ENCODE data around the gene GOLPH3L. TPM values are rescaled to one million over a fixed set of nuclear protein-coding genes. Genes with fewer than 3 reads are reported as not detected.

Gene GOLPH3L
- total and polyA plus RNA-seq, 3 experiments from 2014 or later = 18.1 to 23.1 (median 20.0) TPM

DNA sequence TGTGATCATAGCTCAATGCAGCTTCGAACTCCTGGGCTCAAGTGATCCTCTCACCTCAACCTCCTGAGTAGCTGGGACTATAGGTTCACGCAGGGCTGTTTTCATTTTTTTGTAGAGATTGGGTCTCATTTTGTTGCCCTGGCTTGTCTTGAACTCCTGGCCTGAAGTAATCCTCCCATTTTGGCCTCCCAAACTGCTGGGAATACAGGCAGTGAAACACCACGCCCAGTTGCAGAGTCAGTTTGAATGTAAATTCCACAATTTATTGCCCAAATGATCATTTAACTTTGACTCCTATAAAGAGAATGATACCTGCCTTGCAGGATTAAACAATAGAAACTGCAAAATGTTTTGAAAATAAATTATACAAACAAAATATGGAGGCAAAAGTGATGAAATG, 10.7 kb downstream of the GOLPH3L start:
- Mint-ChIP-seq H3K4me1 (peaks cover 26 to 34% (median 29%) of the 10 kb centered on the region in 3 donors), H3K4me3 (no peak overlapping the region), H3K27ac (peak overlapping the region in 2 of 8 donors; percentile 27 to 88), H3K36me3 (peaks cover 0 to 42% (median 8%) of the 10 kb centered on the region in 3 donors), H3K27me3 (no peaks in the 10 kb centered on the region), H3K9me3 (no peaks in the 10 kb centered on the region)
- Histone ChIP-seq H3K4me1 (ENCODE audit: insufficient read depth, low read length) (peaks cover 8% of the 10 kb centered on the region), H3K27me3 (ENCODE audit: insufficient read depth, low read length, poor library complexity, severe bottlenecking) (no peaks in the 10 kb centered on the region), H3K4me3 (ENCODE audit: low read length) (no peak overlapping the region), H3K9me3 (ENCODE audit: low read length) (no peaks in the 10 kb centered on the region), H3K27ac (ENCODE audit: low read depth, low read length) (no peak overlapping the region), H3K36me3 (ENCODE audit: insufficient read depth, low read length) (no peaks in the 10 kb centered on the region)
- POLR2A ChIA-PET = interaction anchor here (0.7 kb wide), 1 partner anchor 47 kb away, joined by 4 read pairs; no protein-coding TSS in a partner anchor
- DNase-seq = no peak
- CTCF ChIA-PET = no interaction called here

DNA sequence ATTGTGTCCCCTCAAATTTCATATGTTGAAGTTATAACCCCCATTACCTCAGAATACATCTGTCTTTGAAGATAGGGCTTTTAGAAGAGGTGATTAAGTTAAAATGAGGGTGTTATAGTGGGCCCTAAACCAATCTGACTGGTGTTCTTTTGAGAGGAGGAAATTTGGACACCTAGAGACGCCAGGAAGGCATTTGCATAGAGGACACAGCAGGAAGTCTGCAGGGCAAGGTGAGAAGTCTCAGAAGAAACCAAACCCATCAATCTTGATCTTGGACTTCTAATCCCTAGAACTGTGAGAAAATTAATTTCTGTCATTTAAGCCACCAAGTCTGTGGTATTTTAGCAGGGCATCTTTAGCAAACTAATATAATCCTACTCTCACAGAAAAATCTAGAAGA, 13.0 kb downstream of the GOLPH3L start:
- Histone ChIP-seq H3K4me1 (ENCODE audit: insufficient read depth, low read length) (peaks cover 8% of the 10 kb centered on the region), H3K36me3 (ENCODE audit: insufficient read depth, low read length) (no peaks in the 10 kb centered on the region), H3K27me3 (ENCODE audit: insufficient read depth, low read length, poor library complexity, severe bottlenecking) (no peaks in the 10 kb centered on the region), H3K4me3 (ENCODE audit: low read length) (no peak overlapping the region), H3K9me3 (ENCODE audit: low read length) (no peaks in the 10 kb centered on the region), H3K27ac (ENCODE audit: low read depth, low read length) (no peak overlapping the region)
- ChIA-PET POLR2A (no interaction called here), CTCF (interaction anchor here (1.0 to 1.5 kb wide), 4 partner anchors 23 to 239 kb away, joined by 3 to 8 read pairs (median 5); no protein-coding TSS in a partner anchor)
- H3K9me3 Mint-ChIP-seq = no peaks in the 10 kb centered on the region
- peak overlapping the region; percentile 43 to 96 (median 81) for H3K27ac Mint-ChIP-seq
- H3K4me1 Mint-ChIP-seq = peaks cover 22 to 32% (median 30%) of the 10 kb centered on the region in 3 donors
- H3K4me3 Mint-ChIP-seq = peak overlapping the region in 4 of 7 donors; percentile 10 to 54 (median 35)
- no peaks in the 10 kb centered on the region for H3K27me3 Mint-ChIP-seq
- peaks cover 0 to 41% (median 11%) of the 10 kb centered on the region in 3 donors for H3K36me3 Mint-ChIP-seq
- DNase-seq = peak in 1 of 5 donors; percentile 5

DNA sequence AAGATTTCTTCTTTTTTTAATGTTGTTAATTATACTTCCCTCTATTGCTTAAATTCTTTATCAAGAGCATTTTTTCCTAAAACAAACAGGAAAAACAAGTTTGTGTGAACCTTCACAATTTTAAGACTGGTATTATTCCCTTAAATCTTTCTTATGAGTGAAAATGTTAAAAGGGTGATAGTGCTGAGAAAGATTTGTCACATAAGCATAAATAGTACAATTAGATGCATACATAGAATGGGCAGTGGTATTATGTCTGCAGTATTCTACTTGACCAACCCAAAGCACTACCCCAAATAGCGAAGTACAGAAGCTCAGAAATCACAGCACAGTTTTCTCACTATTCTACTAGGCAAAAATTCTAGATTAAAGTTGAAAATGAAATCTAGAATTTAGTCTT, 18.0 kb downstream of the GOLPH3L start:
- H3K4me3 Mint-ChIP-seq = no peak overlapping the region
- no peak for DNase-seq
- H3K27me3 Mint-ChIP-seq = no peaks in the 10 kb centered on the region
- Histone ChIP-seq H3K27ac (ENCODE audit: low read depth, low read length) (no peak overlapping the region), H3K4me1 (ENCODE audit: insufficient read depth, low read length) (peaks cover 4% of the 10 kb centered on the region), H3K4me3 (ENCODE audit: low read length) (no peak overlapping the region), H3K36me3 (ENCODE audit: insufficient read depth, low read length) (no peaks in the 10 kb centered on the region), H3K9me3 (ENCODE audit: low read length) (no peaks in the 10 kb centered on the region), H3K27me3 (ENCODE audit: insufficient read depth, low read length, poor library complexity, severe bottlenecking) (no peaks in the 10 kb centered on the region)
- no peaks in the 10 kb centered on the region for H3K9me3 Mint-ChIP-seq
- POLR2A ChIA-PET = no interaction called here
- CTCF ChIA-PET = no interaction called here
- no peak overlapping the region for H3K27ac Mint-ChIP-seq
- peaks cover 0 to 40% (median 11%) of the 10 kb centered on the region in 3 donors for H3K36me3 Mint-ChIP-seq
- H3K4me1 Mint-ChIP-seq = peaks cover 15 to 23% (median 18%) of the 10 kb centered on the region in 3 donors

DNA sequence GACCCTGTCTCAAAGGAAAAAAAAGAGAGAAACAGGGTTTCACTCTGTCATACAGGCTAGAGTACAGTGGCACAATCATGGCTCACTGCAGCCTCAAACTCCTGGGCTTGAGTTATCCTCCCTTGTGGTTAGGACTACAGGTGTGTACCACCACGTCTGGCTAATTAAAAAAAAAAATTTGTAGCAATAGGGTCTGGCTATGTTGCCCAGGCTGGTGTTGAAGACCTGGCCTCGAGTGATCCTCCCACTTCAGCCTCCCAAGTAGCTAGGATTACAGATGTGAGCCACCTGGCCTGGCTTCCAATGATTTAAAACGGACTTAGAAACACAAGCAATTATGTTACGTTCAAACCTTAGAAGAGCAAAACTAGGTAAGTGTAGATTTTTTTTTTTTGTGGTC, 22.1 kb downstream of the GOLPH3L start:
- Histone ChIP-seq H3K27ac (ENCODE audit: low read depth, low read length) (no peak overlapping the region), H3K27me3 (ENCODE audit: insufficient read depth, low read length, poor library complexity, severe bottlenecking) (no peaks in the 10 kb centered on the region), H3K36me3 (ENCODE audit: insufficient read depth, low read length) (no peaks in the 10 kb centered on the region), H3K4me3 (ENCODE audit: low read length) (no peak overlapping the region), H3K4me1 (ENCODE audit: insufficient read depth, low read length) (no peaks in the 10 kb centered on the region), H3K9me3 (ENCODE audit: low read length) (no peaks in the 10 kb centered on the region)
- CTCF ChIA-PET = no interaction called here
- H3K9me3 Mint-ChIP-seq = no peaks in the 10 kb centered on the region
- POLR2A ChIA-PET = no interaction called here
- H3K4me1 Mint-ChIP-seq = peaks cover 5 to 9% (median 6%) of the 10 kb centered on the region in 3 donors
- H3K36me3 Mint-ChIP-seq = peaks cover 0 to 32% (median 8%) of the 10 kb centered on the region in 3 donors
- no peak overlapping the region for H3K27ac Mint-ChIP-seq
- H3K27me3 Mint-ChIP-seq = no peaks in the 10 kb centered on the region
- H3K4me3 Mint-ChIP-seq = no peak overlapping the region
- DNase-seq = no peak

DNA sequence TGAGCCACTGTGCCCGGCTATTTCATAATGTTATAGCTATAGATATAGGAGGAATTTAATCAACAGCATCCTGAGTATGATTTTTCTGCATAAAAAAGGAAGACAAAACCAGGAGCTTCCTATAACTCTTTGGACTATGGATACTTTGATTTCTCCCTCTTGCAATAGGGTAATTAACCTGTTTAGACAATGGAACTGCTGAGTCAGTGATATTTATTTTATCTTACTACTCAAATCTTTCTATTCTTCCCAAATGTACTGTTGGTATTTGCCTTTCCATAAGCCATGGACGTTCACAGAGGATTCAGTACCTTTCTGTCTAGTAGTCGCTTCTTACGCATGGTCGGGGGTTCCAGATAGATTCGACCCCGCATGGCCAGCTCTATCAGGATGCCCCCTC, 33.6 kb downstream of the GOLPH3L start:
- no peak overlapping the region for H3K27ac Mint-ChIP-seq
- H3K4me1 ChIP-seq (ENCODE audit: insufficient read depth, low read length) = no peaks in the 10 kb centered on the region
- ChIA-PET CTCF (no interaction called here), POLR2A (no interaction called here)
- H3K27me3 Mint-ChIP-seq = peaks cover 0 to 2% of the 10 kb centered on the region in 2 donors
- no peaks in the 10 kb centered on the region for H3K9me3 ChIP-seq (ENCODE audit: low read length)
- no peak overlapping the region for H3K27ac ChIP-seq (ENCODE audit: low read depth, low read length)
- no peaks in the 10 kb centered on the region for H3K9me3 Mint-ChIP-seq
- peaks cover 0 to 60% (median 18%) of the 10 kb centered on the region in 3 donors for H3K36me3 Mint-ChIP-seq
- no peak overlapping the region for H3K4me3 ChIP-seq (ENCODE audit: low read length)
- no peak overlapping the region for H3K4me3 Mint-ChIP-seq
- no peak for DNase-seq
- peaks cover 0 to 6% (median 1%) of the 10 kb centered on the region in 3 donors for H3K4me1 Mint-ChIP-seq
- peaks cover 7% of the 10 kb centered on the region for H3K36me3 ChIP-seq (ENCODE audit: insufficient read depth, low read length)
- no peaks in the 10 kb centered on the region for H3K27me3 ChIP-seq (ENCODE audit: insufficient read depth, low read length, poor library complexity, severe bottlenecking)

DNA sequence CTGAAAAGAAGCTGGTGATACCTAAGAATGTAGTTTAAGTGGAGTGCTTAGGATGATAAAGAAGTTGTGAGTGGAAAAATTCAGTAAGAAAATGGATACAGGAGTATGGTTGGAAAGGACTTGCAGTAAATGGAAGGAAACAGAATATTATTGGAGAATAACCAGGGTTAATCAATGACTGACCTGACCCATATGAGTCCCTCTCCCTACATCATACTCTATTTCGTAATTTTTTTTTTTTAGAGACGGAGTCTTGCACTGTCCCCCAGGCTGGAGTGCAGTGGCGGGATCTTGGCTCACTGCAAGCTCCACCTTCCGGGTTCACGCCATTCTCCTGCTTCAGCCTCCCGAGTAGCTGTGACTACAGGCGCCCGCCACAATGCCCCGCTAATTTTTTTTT, 34.1 kb downstream of the GOLPH3L start:
- Mint-ChIP-seq H3K27ac (peak overlapping the region in 1 of 8 donors; percentile 11), H3K27me3 (peaks cover 0 to 2% of the 10 kb centered on the region in 2 donors), H3K36me3 (peaks cover 0 to 64% (median 18%) of the 10 kb centered on the region in 3 donors), H3K4me1 (peaks cover 0 to 6% (median 1%) of the 10 kb centered on the region in 3 donors), H3K4me3 (no peak overlapping the region), H3K9me3 (no peaks in the 10 kb centered on the region)
- H3K36me3 ChIP-seq (ENCODE audit: insufficient read depth, low read length) = peaks cover 11% of the 10 kb centered on the region
- no peak overlapping the region for H3K27ac ChIP-seq (ENCODE audit: low read depth, low read length)
- H3K27me3 ChIP-seq (ENCODE audit: insufficient read depth, low read length, poor library complexity, severe bottlenecking) = no peaks in the 10 kb centered on the region
- H3K4me3 ChIP-seq (ENCODE audit: low read length) = no peak overlapping the region
- H3K9me3 ChIP-seq (ENCODE audit: low read length) = no peaks in the 10 kb centered on the region
- ChIA-PET POLR2A (no interaction called here), CTCF (no interaction called here)
- DNase-seq = no peak
- no peaks in the 10 kb centered on the region for H3K4me1 ChIP-seq (ENCODE audit: insufficient read depth, low read length)

DNA sequence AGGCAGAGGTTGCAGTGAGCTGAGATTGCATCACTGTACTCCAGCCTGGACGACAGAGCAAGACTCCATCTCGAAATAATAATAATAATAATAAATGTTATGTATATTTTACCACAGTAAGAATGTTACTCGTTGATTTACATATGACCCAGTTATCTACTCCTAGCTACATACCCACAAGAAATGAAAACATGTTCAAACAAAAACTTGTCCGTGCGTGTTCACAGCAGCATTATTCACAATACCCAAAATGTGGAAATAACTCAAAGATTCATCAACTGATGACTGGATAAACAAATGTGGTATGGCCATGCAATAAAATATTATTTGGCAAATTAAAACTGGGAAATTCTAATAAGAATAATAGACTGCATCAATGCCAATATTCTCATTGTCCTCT, 35.8 kb downstream of the GOLPH3L start:
- H3K27ac Mint-ChIP-seq = no peak overlapping the region
- H3K4me3 Mint-ChIP-seq = no peak overlapping the region
- H3K9me3 ChIP-seq (ENCODE audit: low read length) = no peaks in the 10 kb centered on the region
- peaks cover 0 to 6% (median 0%) of the 10 kb centered on the region in 3 donors for H3K4me1 Mint-ChIP-seq
- H3K4me3 ChIP-seq (ENCODE audit: low read length) = no peak overlapping the region
- no peak for DNase-seq
- no peaks in the 10 kb centered on the region for H3K4me1 ChIP-seq (ENCODE audit: insufficient read depth, low read length)
- H3K27ac ChIP-seq (ENCODE audit: low read depth, low read length) = no peak overlapping the region
- CTCF ChIA-PET = interaction anchor here (0.8 kb wide), 1 partner anchor 23 kb away, joined by 4 read pairs; no protein-coding TSS in a partner anchor
- POLR2A ChIA-PET = no interaction called here
- H3K36me3 Mint-ChIP-seq = peaks cover 0 to 70% (median 16%) of the 10 kb centered on the region in 3 donors
- no peaks in the 10 kb centered on the region for H3K27me3 ChIP-seq (ENCODE audit: insufficient read depth, low read length, poor library complexity, severe bottlenecking)
- H3K27me3 Mint-ChIP-seq = peaks cover 0 to 2% of the 10 kb centered on the region in 2 donors
- H3K9me3 Mint-ChIP-seq = no peaks in the 10 kb centered on the region
- H3K36me3 ChIP-seq (ENCODE audit: insufficient read depth, low read length) = peaks cover 11% of the 10 kb centered on the region

DNA sequence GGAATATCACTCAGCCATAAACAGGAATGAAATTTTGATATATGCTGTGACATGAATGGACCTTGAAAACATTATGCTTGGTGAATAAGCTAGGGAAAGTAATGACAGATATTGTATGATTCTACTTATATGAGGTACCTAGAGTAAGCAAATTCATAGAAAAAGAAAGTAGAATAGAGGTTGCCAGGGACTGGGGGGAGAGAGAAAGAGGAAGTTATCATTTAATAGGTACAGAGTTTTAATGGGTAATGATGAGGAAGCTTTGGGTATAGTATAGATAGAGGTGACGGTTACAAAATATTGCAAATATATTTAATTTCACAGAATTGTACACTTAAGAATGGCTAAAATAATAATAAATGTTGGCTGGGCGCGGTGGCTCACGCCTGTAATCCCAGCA, 36.4 kb downstream of the GOLPH3L start:
- Mint-ChIP-seq H3K4me3 (no peak overlapping the region), H3K27ac (peak overlapping the region in 3 of 8 donors; percentile 6 to 64 (median 15)), H3K4me1 (peaks cover 0 to under 1% (median 0%) of the 10 kb centered on the region in 3 donors), H3K9me3 (no peaks in the 10 kb centered on the region), H3K27me3 (peaks cover 0 to 2% of the 10 kb centered on the region in 2 donors), H3K36me3 (peaks cover 0 to 70% (median 18%) of the 10 kb centered on the region in 3 donors)
- CTCF ChIA-PET = interaction anchor here (0.8 kb wide), 1 partner anchor 23 kb away, joined by 4 read pairs; no protein-coding TSS in a partner anchor
- POLR2A ChIA-PET = no interaction called here
- DNase-seq = no peak
- Histone ChIP-seq H3K9me3 (ENCODE audit: low read length) (no peaks in the 10 kb centered on the region), H3K4me1 (ENCODE audit: insufficient read depth, low read length) (no peaks in the 10 kb centered on the region), H3K4me3 (ENCODE audit: low read length) (no peak overlapping the region), H3K27ac (ENCODE audit: low read depth, low read length) (no peak overlapping the region), H3K36me3 (ENCODE audit: insufficient read depth, low read length) (peaks cover 11% of the 10 kb centered on the region), H3K27me3 (ENCODE audit: insufficient read depth, low read length, poor library complexity, severe bottlenecking) (no peaks in the 10 kb centered on the region)
